ENCODE measurements around the gene NFYC. TPM values are rescaled to one million over a fixed set of nuclear protein-coding genes. Genes with fewer than 3 reads are reported as not detected.

NFYC gene
- total RNA-seq, 1 experiment from 2014 or later, result 65.5 TPM

DNA sequence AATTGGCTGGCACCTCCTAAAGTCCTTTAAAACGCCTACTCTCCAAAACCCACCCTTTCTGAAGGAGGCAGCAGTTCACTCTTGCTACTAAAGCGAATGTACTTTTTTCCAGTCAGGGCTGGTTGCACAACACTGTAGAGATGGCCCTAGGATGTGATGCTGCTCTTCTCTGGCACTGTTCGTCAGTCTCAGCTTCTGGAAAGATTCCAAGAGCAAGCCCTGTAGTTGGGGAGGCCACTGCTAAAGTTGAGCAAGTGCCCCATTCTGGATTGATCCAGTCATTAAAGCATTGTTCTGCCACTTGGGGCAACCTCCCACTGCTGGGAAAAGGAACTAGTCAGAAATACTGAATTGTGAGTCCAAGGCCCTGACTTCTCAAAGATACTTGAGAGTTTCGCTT lies 63.6 kb downstream of the NFYC start:
- Mint-ChIP-seq H3K27me3 (ENCODE audit: unreplicated experiment) (no peaks in the 10 kb centered on the region), H3K4me1 (ENCODE audit: low read depth, unreplicated experiment) (no peaks in the 10 kb centered on the region), H3K36me3 (ENCODE audit: insufficient read depth, unreplicated experiment) (peaks cover 31% of the 10 kb centered on the region), H3K9me3 (ENCODE audit: low read depth, unreplicated experiment) (no peaks in the 10 kb centered on the region), H3K4me3 (ENCODE audit: low read depth, unreplicated experiment) (no peak overlapping the region), H3K27ac (ENCODE audit: unreplicated experiment) (no peak overlapping the region)
- TF ChIP-seq, protein P1, sequence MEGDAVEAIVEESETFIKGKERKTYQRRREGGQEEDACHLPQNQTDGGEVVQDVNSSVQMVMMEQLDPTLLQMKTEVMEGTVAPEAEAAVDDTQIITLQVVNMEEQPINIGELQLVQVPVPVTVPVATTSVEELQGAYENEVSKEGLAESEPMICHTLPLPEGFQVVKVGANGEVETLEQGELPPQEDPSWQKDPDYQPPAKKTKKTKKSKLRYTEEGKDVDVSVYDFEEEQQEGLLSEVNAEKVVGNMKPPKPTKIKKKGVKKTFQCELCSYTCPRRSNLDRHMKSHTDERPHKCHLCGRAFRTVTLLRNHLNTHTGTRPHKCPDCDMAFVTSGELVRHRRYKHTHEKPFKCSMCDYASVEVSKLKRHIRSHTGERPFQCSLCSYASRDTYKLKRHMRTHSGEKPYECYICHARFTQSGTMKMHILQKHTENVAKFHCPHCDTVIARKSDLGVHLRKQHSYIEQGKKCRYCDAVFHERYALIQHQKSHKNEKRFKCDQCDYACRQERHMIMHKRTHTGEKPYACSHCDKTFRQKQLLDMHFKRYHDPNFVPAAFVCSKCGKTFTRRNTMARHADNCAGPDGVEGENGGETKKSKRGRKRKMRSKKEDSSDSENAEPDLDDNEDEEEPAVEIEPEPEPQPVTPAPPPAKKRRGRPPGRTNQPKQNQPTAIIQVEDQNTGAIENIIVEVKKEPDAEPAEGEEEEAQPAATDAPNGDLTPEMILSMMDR (IDR thresholded peaks at IDR 0.05; ENCODE audit: unreplicated experiment), result no peak
- BruUV-seq (replicated peaks), result no TSS peak
- CTCF ChIA-PET, result no interaction called here
- no peak for DNase-seq
- intact Hi-C loops (cut with micrococcal nuclease; ENCODE audit: unreplicated experiment), result no loop called here

- no TSS peak for BruUV-seq (replicated peaks)
These were observed 65.0 kb downstream of the NFYC start for GRCh38 chr1:40756523-40756922.

GRCh38 chr1:40757084-40757483 lies 65.6 kb downstream of the NFYC start:
- no peak for DNase-seq
- BruUV-seq (replicated peaks), result no TSS peak
- intact Hi-C loops (cut with micrococcal nuclease; ENCODE audit: unreplicated experiment), result no loop called here
- Mint-ChIP-seq H3K4me1 (ENCODE audit: low read depth, unreplicated experiment) (no peaks in the 10 kb centered on the region), H3K36me3 (ENCODE audit: insufficient read depth, unreplicated experiment) (peaks cover 31% of the 10 kb centered on the region), H3K4me3 (ENCODE audit: low read depth, unreplicated experiment) (no peak overlapping the region), H3K9me3 (ENCODE audit: low read depth, unreplicated experiment) (no peaks in the 10 kb centered on the region), H3K27me3 (ENCODE audit: unreplicated experiment) (no peaks in the 10 kb centered on the region), H3K27ac (ENCODE audit: unreplicated experiment) (no peak overlapping the region)
- TF ChIP-seq, protein P1 (IDR thresholded peaks at IDR 0.05; ENCODE audit: unreplicated experiment), result no peak
- CTCF ChIA-PET, result interaction anchor here (1.3 kb wide), 1 partner anchor 34 kb away, joined by 4 read pairs; no protein-coding TSS in a partner anchor

More at GRCh38 chr1:40756523-40756922, 65.0 kb downstream of the NFYC start:
- no peak for DNase-seq
- CTCF ChIA-PET, result interaction anchor here (1.3 kb wide), 1 partner anchor 33 kb away, joined by 4 read pairs; no protein-coding TSS in a partner anchor
- no peak overlapping the region for H3K27ac Mint-ChIP-seq (ENCODE audit: unreplicated experiment)
- H3K27me3 Mint-ChIP-seq (ENCODE audit: unreplicated experiment), result no peaks in the 10 kb centered on the region
- TF ChIP-seq, protein P1 (IDR thresholded peaks at IDR 0.05; ENCODE audit: unreplicated experiment), result no peak
- no peaks in the 10 kb centered on the region for H3K9me3 Mint-ChIP-seq (ENCODE audit: low read depth, unreplicated experiment)
- peaks cover 29% of the 10 kb centered on the region for H3K36me3 Mint-ChIP-seq (ENCODE audit: insufficient read depth, unreplicated experiment)
- intact Hi-C loops (cut with micrococcal nuclease; ENCODE audit: unreplicated experiment), result no loop called here
- no peaks in the 10 kb centered on the region for H3K4me1 Mint-ChIP-seq (ENCODE audit: low read depth, unreplicated experiment)
- H3K4me3 Mint-ChIP-seq (ENCODE audit: low read depth, unreplicated experiment), result no peak overlapping the region

DNA sequence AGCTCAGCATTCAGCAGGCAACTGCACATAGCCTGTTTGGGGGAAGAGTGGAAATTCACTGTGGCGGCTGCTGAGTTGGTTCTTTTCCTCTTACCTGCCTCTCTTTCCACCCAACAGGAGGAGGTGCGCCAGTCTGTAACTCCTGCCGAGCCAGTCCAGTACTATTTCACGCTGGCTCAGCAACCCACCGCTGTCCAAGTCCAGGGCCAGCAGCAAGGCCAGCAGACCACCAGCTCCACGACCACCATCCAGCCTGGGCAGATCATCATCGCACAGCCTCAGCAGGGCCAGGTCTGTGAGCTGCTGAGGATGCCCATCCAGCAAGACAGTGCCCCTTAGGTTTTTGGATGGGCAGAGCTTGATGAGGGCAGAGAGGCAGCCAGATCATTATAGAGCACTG lies 66.5 kb downstream of the NFYC start:
- no peaks in the 10 kb centered on the region for H3K27me3 Mint-ChIP-seq (ENCODE audit: unreplicated experiment)
- H3K4me1 Mint-ChIP-seq (ENCODE audit: low read depth, unreplicated experiment), result no peaks in the 10 kb centered on the region
- H3K36me3 Mint-ChIP-seq (ENCODE audit: insufficient read depth, unreplicated experiment), result peaks cover 33% of the 10 kb centered on the region
- no peaks in the 10 kb centered on the region for H3K9me3 Mint-ChIP-seq (ENCODE audit: low read depth, unreplicated experiment)
- DNase-seq, result no peak
- TF ChIP-seq, protein P1 (IDR thresholded peaks at IDR 0.05; ENCODE audit: unreplicated experiment), result no peak
- intact Hi-C loops (cut with micrococcal nuclease; ENCODE audit: unreplicated experiment), result no loop called here
- BruUV-seq (replicated peaks), result no TSS peak
- CTCF ChIA-PET, result no interaction called here
- H3K27ac Mint-ChIP-seq (ENCODE audit: unreplicated experiment), result no peak overlapping the region
- H3K4me3 Mint-ChIP-seq (ENCODE audit: low read depth, unreplicated experiment), result no peak overlapping the region

Measured in Calu3 (cell line).